Heart right ventricle (tissue), 16 donors: ENCODE measurements around the gene TANGO2. TPM values are rescaled to one million over a fixed set of nuclear protein-coding genes. Genes with fewer than 3 reads are reported as not detected.

Experiments used
- ATAC-seq, 8 donors: fragments of 200-7000 bp; cut with Tn5 transposase; one replicate each; pipeline ENCODE4 v1.9.1; 2020; ENCODE audit warnings: mild to moderate bottlenecking in 8 of 8, moderate library complexity in 8 of 8, moderate number of reproducible peaks in 1 of 8
- DNase-seq, 2 donors: peaks; one replicate each; pipeline ENCODE4 v3.0.0-alpha.2; 2020
- H3K27ac ChIP-seq, 10 donors: fragments of 200-600 bp; sonication (generic) in 2 of 10; one replicate each; pipeline versions ENCODE4 v1.5.0 to v1.8.0; 2020 to 2022; ENCODE audit warnings: mild to moderate bottlenecking in 3 of 10
- H3K27me3 ChIP-seq, 7 donors: fragments of 200-600 bp; one replicate each; pipeline ENCODE4 v1.8.0; 2021 to 2022; ENCODE audit warnings: mild to moderate bottlenecking in 2 of 7
- H3K36me3 ChIP-seq, 9 donors: fragments of 200-600 bp; sonication (generic) in 1 of 9; one replicate each; pipeline versions ENCODE4 v1.5.0 to v1.8.0; 2020 to 2022; ENCODE audit warnings: mild to moderate bottlenecking in 2 of 9
- H3K4me1 ChIP-seq, 9 donors: fragments of 200-600 bp; sonication (generic) in 1 of 9; one replicate each; pipeline versions ENCODE4 v1.5.0 to v1.8.0; 2020 to 2022; ENCODE audit warnings: mild to moderate bottlenecking in 4 of 9
- H3K4me3 ChIP-seq, 10 donors: fragments of 200-600 bp; sonication (generic) in 2 of 10; one replicate each; pipeline versions ENCODE4 v1.5.0 to v1.8.0; 2020 to 2022; ENCODE audit warnings: mild to moderate bottlenecking in 7 of 10, moderate library complexity in 2 of 10
- H3K9me3 ChIP-seq, 11 donors: fragments of 200-600 bp in 10 of 11; sonication (generic) in 2 of 11; one replicate each; pipeline versions ENCODE4 v1.5.0 to v1.8.0; 2013 to 2022; ENCODE audit warnings: mild to moderate bottlenecking in 2 of 11, control low read depth in 1 of 11, moderate library complexity in 1 of 11
- CTCF ChIP-seq, 9 donors: fragments of 200-600 bp; sonication (generic) in 2 of 9; IDR thresholded peaks; one replicate each; pipeline versions ENCODE4 v1.5.0 to v1.8.0; 2021 to 2022; ENCODE audit warnings: antibody characterized with exemption in 9 of 9, mild to moderate bottlenecking in 5 of 9, moderate library complexity in 1 of 9
- WGBS, 2 donors: extraction: QIAGEN DNeasy Blood & Tissue Kit; methylation state at CpG; one replicate each; pipeline ENCODE4 v1.1.7; 2013; ENCODE audit warnings: inconsistent platforms in 1 of 2; 5-methylcytosine and 5-hydroxymethylcytosine counted together
- intact Hi-C, 10 donors: fragments of 100-400 bp; cut with DNase I; formaldehyde crosslinking; loops; one replicate each; pipeline versions ENCODE4 v1.11.1 to v1.14.2; 2022
- polyA plus RNA-seq, 2 donors: library from polyadenylated mRNA; stranded (reverse); fragments of 200-250 nt; gene quantifications; one replicate each; pipeline ENCODE4 v1.2.3, GENCODE V29; 2013
- total RNA-seq, 10 donors: library from RNA; stranded (reverse); fragmentation: NEBNext Ultra II Directional in 3 of 10; extraction: Animal tissue kit (Norgen Biotek cat#: 25700) in 3 of 10; gene quantifications; one replicate each; pipeline versions ENCODE4 v1.2.1 to v1.2.4, GENCODE V29; 2021 to 2023
- donor health status: Arrhythmogenic right ventricular cardiomyopathy.
- donor health status: ischemic (EF 13 %, LVEDD 7.1; RV severe dilation, severe dysfunction).
- donor health status: healthy with polysubstance abuse.
- donor health status: DM: no; HTN: yes; CAD: no.
- donor health status: DM: no; HTN: no; CAD: no.
- donor health status: ischemic (EF 25% LVEDD 6.9; RV normal size, moderate dysfunction).
- donor health status: ischemic (EF 25% LVEDD 5.7; RV mildly dilated, moderate dysfunction).
- donor health status: healthy.
- donor health status: DM: yes; HTN: yes; CAD: no.
- donor health status: Ischemic cardiomyopathy.
- donor health status: ischemic (EF 35%, LVEDD 5.7; RV mildly dilated, moderate dysfunction).
- donor health status: nonischemic (EF 11% LVEDD 7.7; RV severe dilation, severe dysfunction).
- donor health status: DM: yes; HTN: yes; CAD: no.
- donor health status: PGD.
- donor health status: ischemic (EF 29% LVEDD 5.4; RV normal size, mild dysfunction).
- donor health status: nonischemic (EF 23%, LVEDD 6.1; RV moderate dilation, normal function).

Gene TANGO2
- total and polyA plus RNA-seq, 12 donors: 34.1 to 139 (median 81.0) TPM

DNA sequence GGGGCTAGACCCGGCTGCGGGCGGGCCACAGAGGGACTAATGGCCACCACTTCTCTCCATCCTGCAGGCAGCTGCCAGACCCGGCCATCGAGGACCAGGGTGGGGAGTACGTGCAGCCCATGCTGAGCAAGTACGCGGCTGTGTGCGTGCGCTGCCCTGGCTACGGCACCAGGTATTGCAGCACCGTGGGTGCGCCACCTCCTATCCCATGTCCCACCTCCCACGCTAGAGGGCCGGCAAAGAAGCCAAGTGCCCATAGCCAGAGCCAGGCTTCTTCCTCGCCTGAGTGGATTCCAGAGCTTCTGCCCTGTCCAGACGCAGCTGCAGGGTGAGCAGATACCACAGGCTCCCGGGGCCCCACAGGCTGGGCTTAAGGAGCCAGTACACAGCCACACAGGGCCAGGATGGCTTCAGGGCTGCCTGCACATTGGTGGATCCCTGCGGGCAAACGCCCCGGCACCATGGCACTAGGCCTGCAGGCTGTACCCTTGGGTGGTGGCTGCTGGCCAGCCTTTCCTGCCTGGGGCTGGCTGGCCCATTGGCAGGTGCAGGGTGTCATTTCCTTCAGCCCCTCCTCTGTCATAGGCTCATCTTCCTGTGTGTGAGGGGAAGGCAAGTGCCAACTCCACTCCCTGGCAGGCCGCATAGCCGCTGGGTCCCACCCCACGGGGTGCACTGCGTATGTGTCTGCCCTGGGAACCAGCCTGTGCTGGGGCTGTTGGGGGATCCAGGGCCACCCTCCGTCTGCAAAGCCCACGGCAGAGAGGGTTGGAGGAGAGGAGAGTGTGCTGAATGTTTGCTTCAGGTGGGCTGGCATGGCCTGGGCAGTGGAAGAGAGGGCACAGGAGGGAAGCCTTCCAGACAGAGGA is 42.6 kb downstream of the TANGO2 start:
- no peaks in the 10 kb centered on the region for H3K9me3 ChIP-seq
- TF ChIP-seq CTCF (IDR thresholded peaks at IDR 0.05): no peak
- peaks cover 0 to 8% (median 4%) of the 10 kb centered on the region in 9 donors for H3K4me1 ChIP-seq
- H3K4me3 ChIP-seq: no peak overlapping the region
- ATAC-seq (peak in 1 of 8 donors; percentile 10), DNase-seq (no peak)
- peaks cover 0 to 80% (median 21%) of the 10 kb centered on the region in 9 donors for H3K36me3 ChIP-seq
- intact Hi-C loops: no loop called here
- H3K27ac ChIP-seq: no peak overlapping the region
- 91 to 93% methylated on average over 26 to 27 of the region's 27 CpGs for WGBS, 2 donors
- H3K27me3 ChIP-seq: no peaks in the 10 kb centered on the region

DNA sequence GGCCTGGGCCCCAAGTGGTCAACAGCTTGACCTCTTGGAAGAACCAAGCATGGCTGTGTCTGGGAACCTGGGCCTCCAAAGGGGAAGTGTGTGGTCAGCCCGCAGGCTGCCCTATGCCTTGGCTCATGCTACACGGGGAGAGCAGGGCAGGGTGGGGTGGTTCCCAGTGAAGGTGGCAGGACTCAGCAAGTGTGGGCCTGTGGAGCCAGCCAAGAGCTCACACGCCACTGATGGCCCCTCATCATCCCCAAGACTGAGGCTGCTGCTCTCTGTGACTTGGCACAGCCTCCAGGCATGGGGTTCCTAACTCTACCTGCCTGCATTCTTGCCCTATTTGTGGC is 43.2 kb downstream of the TANGO2 start:
- Histone ChIP-seq H3K9me3 (no peaks in the 10 kb centered on the region), H3K27ac (no peak overlapping the region), H3K4me3 (no peak overlapping the region), H3K4me1 (peaks cover 0 to 8% (median 4%) of the 10 kb centered on the region in 9 donors), H3K36me3 (peaks cover 0 to 74% (median 21%) of the 10 kb centered on the region in 9 donors), H3K27me3 (no peaks in the 10 kb centered on the region)
- whole genome bisulfite sequencing, 2 donors: 88 to 91% methylated on average over 3 of the region's 3 CpGs
- TF ChIP-seq CTCF (IDR thresholded peaks at IDR 0.05): no peak
- intact Hi-C loops: no loop called here
- DNase-seq: no peak
- ATAC-seq: no peak

DNA sequence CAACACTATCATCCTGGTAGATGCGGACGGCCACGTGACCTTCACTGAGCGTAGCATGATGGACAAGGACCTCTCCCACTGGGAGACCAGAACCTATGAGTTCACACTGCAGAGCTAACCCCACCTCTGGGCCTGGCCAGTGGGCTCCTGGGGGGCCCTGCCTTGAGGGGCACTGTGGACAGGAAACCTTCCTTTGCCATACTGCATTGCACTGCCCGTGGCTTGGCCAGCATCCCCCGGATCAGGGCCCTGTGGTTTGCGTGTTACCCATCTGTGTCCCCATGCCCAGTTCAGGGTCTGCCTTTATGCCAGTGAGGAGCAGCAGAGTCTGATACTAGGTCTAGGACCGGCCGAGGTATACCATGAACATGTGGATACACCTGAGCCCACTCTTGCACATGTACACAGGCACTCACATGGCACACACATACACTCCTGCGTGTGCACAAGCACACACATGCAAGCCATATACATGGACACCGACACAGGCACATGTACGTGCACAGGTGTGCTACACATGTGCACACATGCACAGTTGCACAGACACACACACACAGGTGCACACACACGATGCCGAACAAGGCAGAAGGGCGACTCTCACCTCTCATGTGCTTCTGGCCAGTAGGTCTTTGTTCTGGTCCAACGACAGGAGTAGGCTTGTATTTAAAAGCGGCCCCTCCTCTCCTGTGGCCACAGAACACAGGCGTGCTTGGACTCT is 43.8 kb downstream of the TANGO2 start:
- no peaks in the 10 kb centered on the region for H3K9me3 ChIP-seq
- DNase-seq: no peak
- ATAC-seq: no peak
- 89 to 93% methylated on average over 18 of the region's 18 CpGs for WGBS, 2 donors
- H3K27ac ChIP-seq: no peak overlapping the region
- no peak for TF ChIP-seq CTCF (IDR thresholded peaks at IDR 0.05)
- H3K27me3 ChIP-seq: no peaks in the 10 kb centered on the region
- no peak overlapping the region for H3K4me3 ChIP-seq
- intact Hi-C loops: no loop called here
- peaks cover 0 to 68% (median 21%) of the 10 kb centered on the region in 9 donors for H3K36me3 ChIP-seq
- H3K4me1 ChIP-seq: peaks cover 0 to 8% (median 4%) of the 10 kb centered on the region in 9 donors

DNA sequence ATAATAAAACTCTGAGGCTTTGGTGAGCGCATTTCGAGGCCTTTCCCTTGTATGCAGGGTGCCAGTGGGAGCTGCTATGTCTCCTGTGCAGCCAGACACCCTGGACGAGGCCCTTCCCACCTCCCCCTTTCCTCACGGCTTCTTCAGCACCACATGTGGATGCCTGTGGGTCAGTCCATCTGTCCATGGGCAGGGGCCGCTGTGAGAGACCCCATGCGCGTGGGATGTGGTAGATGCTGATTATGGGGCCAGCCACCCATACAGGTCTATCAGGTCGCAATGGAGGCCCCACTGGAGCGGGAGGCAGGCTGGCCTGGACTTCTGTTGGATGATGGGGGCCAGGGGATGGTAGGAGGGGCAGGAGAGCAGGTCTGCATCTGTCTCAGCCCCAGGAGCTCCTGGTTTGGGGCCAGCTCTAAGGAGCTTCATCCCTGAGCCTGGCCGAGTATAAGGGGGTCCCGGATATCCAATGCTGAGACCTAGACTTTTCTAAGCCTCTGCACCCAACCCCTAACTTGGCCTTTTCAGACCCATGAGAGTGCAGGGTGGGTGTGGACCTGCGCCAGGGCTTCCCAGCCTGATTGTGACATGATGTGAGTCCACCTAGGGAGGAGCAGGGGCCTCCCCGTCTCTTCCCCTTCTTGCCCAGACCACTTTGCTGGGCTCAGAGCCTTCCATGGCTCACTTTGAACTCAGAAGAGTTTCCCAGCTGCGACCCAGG is 45.1 kb downstream of the TANGO2 start:
- Histone ChIP-seq H3K9me3 (no peaks in the 10 kb centered on the region), H3K4me1 (peaks cover 0 to 6% (median 4%) of the 10 kb centered on the region in 9 donors), H3K4me3 (no peak overlapping the region), H3K27me3 (no peaks in the 10 kb centered on the region), H3K27ac (no peak overlapping the region), H3K36me3 (peaks cover 0 to 54% (median 18%) of the 10 kb centered on the region in 9 donors)
- TF ChIP-seq CTCF (IDR thresholded peaks at IDR 0.05): no peak
- intact Hi-C loops: no loop called here
- DNase-seq (no peak), ATAC-seq (no peak)
- WGBS, 2 donors: 88% methylated on average over 14 of the region's 14 CpGs
